ENCODE data around the gene RER1.

Gene RER1, protein sequence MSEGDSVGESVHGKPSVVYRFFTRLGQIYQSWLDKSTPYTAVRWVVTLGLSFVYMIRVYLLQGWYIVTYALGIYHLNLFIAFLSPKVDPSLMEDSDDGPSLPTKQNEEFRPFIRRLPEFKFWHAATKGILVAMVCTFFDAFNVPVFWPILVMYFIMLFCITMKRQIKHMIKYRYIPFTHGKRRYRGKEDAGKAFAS

DNA sequence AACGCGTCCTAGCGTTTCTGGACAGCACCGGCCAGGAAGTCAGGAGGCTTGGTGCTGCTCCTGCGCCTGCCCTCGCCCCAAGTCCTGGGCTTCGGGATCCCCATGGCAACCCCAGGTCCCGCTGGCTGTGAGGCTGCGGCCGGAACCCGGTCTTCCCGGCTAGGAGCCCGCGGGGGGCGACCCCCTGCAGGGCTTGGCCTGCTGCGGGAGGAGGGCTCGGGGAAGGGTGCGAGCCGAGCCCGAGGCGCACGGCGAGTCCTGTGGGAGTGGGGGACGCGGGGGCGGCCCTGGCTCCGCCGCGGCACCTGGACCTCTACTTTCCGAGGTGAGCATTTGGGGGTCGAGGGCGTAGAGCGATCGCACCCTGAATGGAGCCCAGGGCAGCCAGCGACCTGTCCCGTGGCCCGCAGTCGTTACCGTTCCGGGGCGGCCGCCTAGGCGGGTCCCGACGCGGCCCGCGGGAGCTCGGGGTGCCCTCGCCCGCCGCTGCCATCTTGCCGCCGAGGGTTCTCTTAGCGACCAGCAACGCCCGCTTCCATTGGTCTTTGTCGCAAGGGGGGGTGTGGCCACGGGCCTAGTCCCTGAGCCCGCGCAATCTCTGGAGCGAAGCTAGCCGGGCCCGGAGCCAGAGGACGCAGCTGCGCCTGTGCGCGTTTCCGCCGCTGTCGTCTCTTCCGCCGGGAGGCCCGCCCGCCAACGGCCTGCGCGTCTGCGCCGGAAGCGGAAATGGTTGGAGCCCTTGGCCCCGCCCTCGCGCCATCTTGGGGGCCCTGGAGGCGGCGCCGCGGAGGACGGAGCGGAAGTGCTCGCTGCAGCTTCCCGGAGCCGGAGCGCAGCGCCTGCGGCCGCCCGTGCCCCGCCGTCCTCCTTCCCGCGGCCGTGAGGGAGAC is at the start of gene RER1, which contains the start of gene MORN1:
Gene RER1 (plus strand): TSS at position 801 of the 890 bp plus-strand sequence. CDS start 3,950 bp downstream, outside the sequence.
Gene MORN1 (minus strand): TSS at position 514 of the 890 bp plus-strand sequence. CDS start 21 bp downstream, at position 493.
- peak; percentile 100 for DNase-seq (ENCODE audit: low read depth, low spot score)

DNA sequence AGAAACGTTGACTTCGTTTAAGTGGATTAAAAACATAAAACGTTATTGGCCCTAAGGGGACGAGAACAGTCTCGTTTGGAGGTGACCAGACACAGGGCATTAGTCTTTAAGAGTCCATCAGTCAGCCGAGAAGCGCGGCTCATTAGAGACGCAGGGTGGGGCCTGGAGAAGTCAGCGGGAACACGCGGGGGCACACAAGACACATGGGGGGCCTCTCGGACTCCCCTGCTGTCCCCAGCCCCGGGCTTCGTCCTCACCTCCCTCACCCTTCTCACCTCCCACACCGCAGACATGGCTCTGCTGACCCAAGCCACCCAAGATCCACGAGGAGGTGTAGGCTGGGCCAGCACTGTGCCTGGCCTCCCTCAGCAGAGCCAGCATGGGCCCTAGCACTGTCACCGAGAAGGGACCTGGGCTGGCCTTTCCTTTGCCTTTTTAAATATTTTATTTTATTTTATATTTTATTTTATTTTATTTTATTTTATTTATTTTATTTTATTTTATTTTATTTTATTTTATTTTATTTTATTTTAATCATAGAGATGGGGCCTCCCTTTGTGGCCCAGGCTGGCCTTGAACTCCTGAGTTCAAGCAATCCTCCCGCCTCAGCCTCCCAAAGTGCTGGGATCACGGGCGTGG is 49.1 kb upstream of the RER1 start:
- no peak for DNase-seq (ENCODE audit: low read depth, low spot score)

DNA sequence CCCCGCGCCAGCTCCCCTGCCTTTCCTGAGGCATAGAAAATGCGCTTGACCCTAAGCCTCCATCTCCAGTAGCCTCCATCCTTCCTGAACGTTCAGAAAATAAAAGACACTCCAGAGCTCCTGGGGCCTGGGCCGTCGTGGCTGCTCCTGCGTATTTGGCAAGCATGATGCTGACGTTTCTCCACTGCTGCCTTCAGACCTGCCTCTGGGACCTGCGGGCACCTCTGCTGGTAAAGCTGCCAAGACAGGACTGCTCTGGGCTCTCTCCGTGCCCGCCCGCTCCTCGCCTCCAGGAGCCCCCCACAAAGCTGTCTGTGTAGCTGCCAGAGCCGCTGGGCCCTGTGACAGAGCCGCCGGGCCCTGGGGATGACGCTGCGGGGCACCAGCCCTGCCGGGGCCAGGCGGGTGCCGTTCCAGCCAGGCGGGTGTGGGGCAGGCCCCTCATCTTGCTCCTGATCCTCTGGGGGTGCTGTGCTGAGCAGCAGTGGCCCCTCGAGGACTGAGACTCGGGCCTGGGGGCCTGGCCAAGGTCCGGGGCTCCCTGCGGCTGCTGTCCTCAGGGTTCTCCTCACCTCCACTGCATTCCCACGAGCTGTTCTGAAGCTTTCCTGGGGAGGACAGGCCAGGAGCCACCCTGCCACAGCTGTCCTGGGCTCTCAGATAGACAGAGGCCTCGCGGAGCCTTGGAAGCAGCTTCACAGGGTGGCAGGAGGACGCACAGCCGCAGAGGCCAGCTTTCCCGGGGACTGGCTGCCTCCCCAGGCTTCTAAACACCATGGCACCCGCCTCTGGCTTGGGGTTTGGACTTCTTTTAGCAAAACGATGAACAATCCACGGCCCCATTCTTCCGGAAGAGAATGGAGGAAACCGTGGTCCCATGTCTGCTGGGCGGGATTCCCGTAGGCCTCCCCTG is 48.4 kb upstream of the RER1 start:
- DNase-seq (ENCODE audit: low read depth, low spot score), result no peak

GRCh38 chr1:2344121-2344681 is 47.4 kb upstream of the RER1 start:
- DNase-seq (ENCODE audit: low read depth, low spot score), result no peak

DNA sequence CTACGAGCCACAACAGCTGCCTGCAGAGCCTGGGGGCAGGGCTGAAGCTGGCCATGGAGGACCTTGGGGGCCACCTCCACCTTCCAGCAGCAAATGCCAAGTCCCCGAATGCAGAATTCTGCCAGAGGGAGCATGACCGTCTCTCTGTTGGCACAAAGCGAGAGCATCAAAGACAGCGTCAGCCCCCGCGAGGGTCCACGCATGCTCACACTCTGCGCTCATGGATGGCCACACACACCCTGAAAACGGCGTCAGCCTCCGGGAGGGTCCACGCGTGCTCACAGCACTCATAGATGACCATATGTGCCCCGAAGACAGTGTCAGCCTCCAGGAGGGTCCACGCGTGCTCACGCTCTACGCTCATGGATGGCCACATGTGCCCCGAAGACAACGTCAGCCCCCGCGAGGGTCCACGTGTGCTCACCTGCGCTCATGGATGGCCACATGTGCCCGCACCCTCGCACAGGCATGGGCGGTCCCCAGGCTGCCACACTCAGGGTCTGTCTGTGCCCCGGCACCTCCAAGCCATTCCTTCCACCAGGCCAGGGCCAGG is 46.8 kb upstream of the RER1 start:
- no peak for DNase-seq (ENCODE audit: low read depth, low spot score)

DNA sequence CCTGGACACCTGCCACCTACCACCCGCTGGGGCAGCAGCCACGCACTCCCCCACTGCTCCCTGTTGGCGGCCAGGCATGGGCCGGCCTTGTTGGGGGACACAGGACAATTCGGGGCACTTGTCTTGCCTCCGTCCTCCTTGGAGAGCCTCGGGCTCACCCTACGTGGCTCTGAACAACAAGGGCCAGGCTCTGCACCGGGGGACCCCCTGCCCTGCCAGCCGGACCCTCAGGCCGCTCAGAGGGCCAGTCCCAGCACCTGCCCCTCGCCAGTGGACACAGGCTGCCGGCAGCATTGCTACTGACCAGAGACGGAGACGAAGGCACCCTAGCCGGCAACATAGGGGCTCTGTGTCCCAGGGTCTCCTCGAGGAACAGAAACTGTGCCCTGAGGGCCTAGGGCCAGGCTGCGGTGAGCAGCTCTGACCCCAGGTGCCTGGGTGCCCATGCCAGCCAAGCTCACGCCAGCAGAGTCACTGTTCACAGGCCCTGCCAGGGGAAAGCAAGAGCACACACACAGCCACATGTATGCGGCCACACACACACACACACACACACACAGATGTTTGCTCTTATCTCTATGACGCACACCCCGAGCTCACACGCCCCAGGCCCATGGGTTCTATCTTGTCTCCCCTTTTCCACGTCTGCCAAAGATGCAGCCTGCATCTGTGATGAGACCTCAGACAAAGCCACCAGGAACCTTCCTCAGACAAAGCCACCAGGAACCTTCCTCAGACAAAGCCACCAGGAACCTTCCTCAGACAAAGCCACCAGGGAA is 46.2 kb upstream of the RER1 start:
- no peak for DNase-seq (ENCODE audit: low read depth, low spot score)

- no peak for DNase-seq (ENCODE audit: low read depth, low spot score)
Observed at GRCh38 chr1:2346691-2347408, 44.8 kb upstream of the RER1 start.

GRCh38 chr1:2347409-2347785 is 44.2 kb upstream of the RER1 start:
- DNase-seq (ENCODE audit: low read depth, low spot score), result no peak

DNA sequence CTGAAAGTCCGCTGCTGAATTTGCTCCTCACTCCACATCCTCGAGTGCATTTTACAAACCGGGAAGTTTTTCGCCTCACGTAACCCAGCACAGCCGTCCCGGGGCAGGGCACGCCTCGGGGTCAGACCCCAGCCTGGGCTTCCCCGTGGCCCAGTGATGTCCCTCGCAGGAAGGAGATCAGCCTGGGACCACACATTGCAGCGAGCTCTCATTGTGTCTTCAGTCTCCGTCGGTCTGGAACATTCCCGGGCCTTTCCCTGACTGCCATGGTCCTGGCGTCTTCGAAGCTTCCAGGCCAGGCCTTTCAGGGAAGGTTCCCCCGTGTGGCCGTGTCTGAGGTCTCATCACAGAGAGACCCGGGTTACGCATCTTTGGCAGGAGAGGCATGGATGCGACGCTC is 43.7 kb upstream of the RER1 start:
- no peak for DNase-seq (ENCODE audit: low read depth, low spot score)

GRCh38 chr1:2348346-2349325 is 43.0 kb upstream of the RER1 start:
- DNase-seq (ENCODE audit: low read depth, low spot score), result no peak

DNA sequence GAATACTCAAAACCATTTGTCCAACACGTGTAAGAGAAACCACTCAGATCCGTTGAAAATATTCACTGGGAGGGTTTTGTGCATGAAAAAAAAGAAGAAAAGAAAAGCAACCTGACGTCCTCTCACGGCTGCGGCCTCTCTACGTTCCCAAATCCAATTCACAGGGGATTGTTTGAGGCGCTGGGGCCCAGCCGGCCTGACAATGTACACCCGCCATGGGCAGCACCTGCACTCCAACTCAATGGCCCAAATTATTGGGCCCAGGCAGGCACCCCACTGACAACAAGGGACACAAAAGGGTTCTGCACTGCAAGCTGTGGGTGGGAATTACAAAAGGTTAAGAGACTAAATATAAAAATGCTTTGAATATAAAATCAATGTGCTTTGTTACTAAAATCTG is 41.8 kb upstream of the RER1 start:
- no peak for DNase-seq (ENCODE audit: low read depth, low spot score)

- DNase-seq (ENCODE audit: low read depth, low spot score), result no peak
Observed at GRCh38 chr1:2350501-2350900, 41.1 kb upstream of the RER1 start.

DNA sequence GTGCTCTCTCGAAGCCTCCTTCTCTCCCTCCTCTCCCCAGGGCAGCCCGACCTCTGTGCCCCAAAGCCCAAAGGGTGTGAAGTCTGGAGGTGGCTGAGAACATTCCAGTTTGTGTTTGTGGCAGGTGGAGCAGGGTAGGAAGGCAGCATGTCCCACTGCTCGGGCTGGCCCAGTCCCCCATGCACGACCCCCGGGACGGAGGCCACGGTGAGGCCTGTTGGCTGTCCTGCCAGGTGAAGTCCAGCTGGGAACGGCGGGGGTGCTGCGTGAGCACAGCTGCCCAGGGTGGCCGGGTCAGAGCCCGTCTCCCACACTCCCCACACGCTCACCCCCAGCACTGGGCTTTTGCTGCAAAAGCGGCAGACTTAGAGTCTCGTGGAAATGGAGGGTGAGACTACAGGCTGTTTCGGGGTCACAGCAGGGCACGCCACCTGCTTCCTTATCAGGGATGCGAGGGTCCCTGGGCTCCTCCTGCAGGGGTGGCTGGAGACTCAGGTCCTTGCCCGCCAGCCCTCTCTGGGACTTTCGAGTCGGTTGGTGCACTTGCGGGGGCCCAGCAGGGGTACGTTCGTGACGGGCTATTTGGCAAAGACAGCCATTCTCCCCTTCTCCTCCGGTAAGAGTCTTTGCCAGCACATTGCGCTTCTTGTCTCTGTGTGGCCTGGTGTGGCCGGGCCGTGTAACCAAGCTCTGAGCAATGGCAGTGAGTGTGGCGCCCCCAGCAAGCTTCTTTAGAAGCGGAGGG is 40.6 kb upstream of the RER1 start:
- DNase-seq (ENCODE audit: low read depth, low spot score), result no peak

GRCh38 chr1:2351723-2352122 is 39.9 kb upstream of the RER1 start:
- DNase-seq (ENCODE audit: low read depth, low spot score), result no peak

GRCh38 chr1:2352341-2352896 is 39.2 kb upstream of the RER1 start:
- no peak for DNase-seq (ENCODE audit: low read depth, low spot score)

GRCh38 chr1:2352897-2353550 is 38.6 kb upstream of the RER1 start:
- DNase-seq (ENCODE audit: low read depth, low spot score), result no peak
